Measurements from ENCODE around the gene MAP7.

Gene MAP7

GRCh38 chr6:136551103-136551502, 881 bp upstream of the MAP7 start:
- H3K27ac ChIP-seq, result no peak overlapping the region
- POLR2A ChIA-PET (ENCODE audit: low non-redundant PET), result no interaction called here

GRCh38 chr6:136550045-136550329, 235 bp downstream of the MAP7 start:
- no peak overlapping the region for H3K27ac ChIP-seq
- no peak for TF ChIP-seq CTCF (conservative IDR thresholded peaks at IDR 0.05; ENCODE audit: low read depth)
- peak; percentile 51 for DNase-seq (ENCODE audit: low spot score)
- POLR2A ChIA-PET (ENCODE audit: low non-redundant PET), result no interaction called here
- CTCF ChIA-PET, result interaction anchor here (0.5 to 1.3 kb wide), 8 partner anchors 8 to 243 kb away, joined by 3 to 7 read pairs (median 4); partner anchors contain the start of gene MAP3K5

More at GRCh38 chr6:136551103-136551502, 881 bp upstream of the MAP7 start:
- CTCF ChIA-PET, result interaction anchor here (0.6 to 1.3 kb wide), 14 partner anchors 9 to 300 kb away, joined by 3 to 7 read pairs (median 4); partner anchors contain the start of gene MAP3K5
- DNase-seq (ENCODE audit: low spot score), result no peak
- TF ChIP-seq CTCF (conservative IDR thresholded peaks at IDR 0.05; ENCODE audit: low read depth), result no peak

- peak; percentile 19 for DNase-seq (ENCODE audit: low spot score)
- TF ChIP-seq CTCF (conservative IDR thresholded peaks at IDR 0.05; ENCODE audit: low read depth), result no peak
- H3K27ac ChIP-seq, result no peak overlapping the region
- ChIA-PET POLR2A (ENCODE audit: low non-redundant PET) (no interaction called here), CTCF (interaction anchor here (0.5 to 1.3 kb wide), 8 partner anchors 13 to 243 kb away, joined by 3 to 8 read pairs (median 6); partner anchors contain the start of gene MAP3K5)
Observed at GRCh38 chr6:136549300-136550044, 750 bp downstream of the MAP7 start.

GRCh38 chr6:136548582-136549299, 1.5 kb downstream of the MAP7 start:
- DNase-seq (ENCODE audit: low spot score), result peak; percentile 7
- no peak for TF ChIP-seq CTCF (conservative IDR thresholded peaks at IDR 0.05; ENCODE audit: low read depth)
- ChIA-PET POLR2A (ENCODE audit: low non-redundant PET) (no interaction called here), CTCF (interaction anchor here (0.5 to 0.7 kb wide), 4 partner anchors 30 to 374 kb away, joined by 3 to 8 read pairs (median 5); partner anchors contain the start of gene SLC35D3)
- no peak overlapping the region for H3K27ac ChIP-seq

GRCh38 chr6:136547871-136548270, 2.4 kb downstream of the MAP7 start:
- ChIA-PET CTCF (interaction anchor here (0.6 to 0.7 kb wide), 4 partner anchors 132 to 714 kb away, joined by 3 to 4 read pairs (median 4); no protein-coding TSS in a partner anchor), POLR2A (ENCODE audit: low non-redundant PET) (no interaction called here)
- no peak for DNase-seq (ENCODE audit: low spot score)
- H3K27ac ChIP-seq, result no peak overlapping the region
- TF ChIP-seq CTCF (conservative IDR thresholded peaks at IDR 0.05; ENCODE audit: low read depth), result no peak

GRCh38 chr6:136547336-136547735, 2.9 kb downstream of the MAP7 start:
- H3K27ac ChIP-seq, result no peak overlapping the region
- POLR2A ChIA-PET (ENCODE audit: low non-redundant PET), result no interaction called here
- CTCF ChIA-PET, result interaction anchor here (0.6 to 1.0 kb wide), 10 partner anchors 16 to 728 kb away, joined by 3 to 5 read pairs (median 4); no protein-coding TSS in a partner anchor
- DNase-seq (ENCODE audit: low spot score), result peak; percentile 41
- TF ChIP-seq CTCF (conservative IDR thresholded peaks at IDR 0.05; ENCODE audit: low read depth), result peak; percentile 61

Data from RWPE1 (cell line).